ENCODE data around the gene SSRP1. TPM values are rescaled to one million over a fixed set of nuclear protein-coding genes. Genes with fewer than 3 reads are reported as not detected.

SSRP1 gene
- total and polyA plus RNA-seq, 2 of the 4 experiments (the other 2 are of a cell fraction), result 106 to 146 TPM

DNA sequence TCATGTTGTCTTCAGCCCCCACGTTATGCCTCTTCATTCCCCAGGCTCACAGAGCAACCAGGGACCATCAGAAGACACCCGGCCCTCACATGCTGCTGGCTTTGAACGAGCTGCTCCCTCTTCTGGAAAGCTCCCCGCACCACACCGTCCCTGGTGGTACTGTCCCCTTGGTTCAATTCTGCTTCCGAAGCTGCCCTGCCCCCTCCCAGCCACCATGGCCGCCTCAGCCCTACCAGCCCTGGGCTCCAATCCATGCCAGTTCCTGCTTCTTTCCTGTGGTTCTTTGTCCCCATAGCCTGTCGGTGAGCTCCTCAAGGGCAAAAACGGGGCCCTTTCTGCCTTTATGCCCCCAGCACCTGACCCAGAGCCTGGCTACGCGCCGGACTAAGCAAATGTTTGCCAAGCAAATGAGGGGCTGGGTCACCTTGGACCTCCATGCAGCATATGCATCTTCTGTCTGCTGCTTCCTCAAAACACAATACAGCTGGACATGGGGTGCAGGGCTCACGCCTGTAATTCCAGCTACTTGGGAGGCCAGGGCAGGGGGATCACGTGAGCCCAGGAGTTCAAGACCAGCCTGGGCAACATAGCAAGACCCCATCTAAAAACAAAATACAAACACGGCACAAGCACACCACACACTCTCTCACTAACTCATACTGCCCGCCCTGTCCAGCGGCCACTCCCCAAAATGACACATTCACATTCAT lies 32.3 kb downstream of the SSRP1 start:
- in situ Hi-C loops (cut with MboI; ENCODE audit: low sequenced_read_pairs), result no loop called here

More for the DNA sequence above, 32.3 kb downstream of the SSRP1 start:
- Histone ChIP-seq H3K18ac (ENCODE audit: low read depth, low read length) (no peak overlapping the region), H3K36me3 (ENCODE audit: control insufficient read depth, insufficient read depth, low read length) (peaks cover 73% of the 10 kb centered on the region), H3K4ac (ENCODE audit: low read depth, low read length) (no peak overlapping the region), H3K56ac (ENCODE audit: extremely low read depth, insufficient read depth, low read length) (no peak overlapping the region), H3K9me1 (ENCODE audit: insufficient read depth, low read length) (peaks cover 31% of the 10 kb centered on the region), H3K9ac (ENCODE audit: low read depth, low read length) (no peak overlapping the region), H3K27me3 (ENCODE audit: control insufficient read depth, insufficient read depth, low read length) (no peaks in the 10 kb centered on the region), H3K9me3 (ENCODE audit: control insufficient read depth, insufficient read depth, low read length) (peaks cover 12% of the 10 kb centered on the region), H4K5ac (ENCODE audit: low read depth, low read length) (no peak overlapping the region), H4K8ac (ENCODE audit: low read depth in 2 of 2, low read length in 2 of 2) (peak overlapping the region in 1 of 2 experiments; percentile 10; a peak in 1 of 4 replicates), H3K23ac (ENCODE audit: low read depth, low read length) (no peak overlapping the region), H3K14ac (replicated peaks; ENCODE audit: low read depth, low read length) (no peak overlapping the region), H3K27ac (ENCODE audit: insufficient read depth, low read length) (no peak overlapping the region), H3K4me2 (ENCODE audit: low read depth, low read length) (no peak overlapping the region), H3K4me1 (ENCODE audit: control insufficient read depth, insufficient read depth, low read length) (peaks cover 18% of the 10 kb centered on the region), H2BK15ac (ENCODE audit: low read depth, low read length) (no peak overlapping the region), H3K4me3 (ENCODE audit: insufficient read depth, low read depth, low read length) (no peak overlapping the region), H4K91ac (ENCODE audit: insufficient read depth, low read depth, low read length) (no peak overlapping the region), H3K79me1 (ENCODE audit: low read depth in 1 of 2, low read length in 2 of 2) (peaks cover 26 to 64% of the 10 kb centered on the region in 2 experiments), H2BK5ac (ENCODE audit: low read depth, low read length, poor library complexity, severe bottlenecking) (no peak overlapping the region), H2AK5ac (ENCODE audit: low read depth, low read length) (no peak overlapping the region), H4K20me1 (ENCODE audit: insufficient read depth, low read length) (peaks cover 51% of the 10 kb centered on the region), H2BK120ac (ENCODE audit: low read depth, low read length) (no peak overlapping the region), H2AK9ac (replicated peaks; ENCODE audit: low read depth, low read length, poor library complexity) (no peak overlapping the region), H2BK20ac (ENCODE audit: low read depth, low read length) (no peak overlapping the region), H2AFZ (replicated peaks; ENCODE audit: low read length, poor library complexity) (no peak overlapping the region)
- DNase-seq (no peak), ATAC-seq (ENCODE audit: low read depth) (0 out of 2 replicates have a peak, but pooled peaks have one; percentile 13)
- TF ChIP-seq RAD21 (IDR thresholded peaks at IDR 0.05; ENCODE audit: low read length) (no peak), SMC3 (IDR thresholded peaks at IDR 0.05; ENCODE audit: low read depth, low read length) (no peak), BHLHE40 (IDR thresholded peaks at IDR 0.05; ENCODE audit: low read depth, low read length) (no peak), CEBPB (IDR thresholded peaks at IDR 0.05; ENCODE audit: low read depth, low read length) (no peak)
- TF ChIP-seq, protein P1, sequence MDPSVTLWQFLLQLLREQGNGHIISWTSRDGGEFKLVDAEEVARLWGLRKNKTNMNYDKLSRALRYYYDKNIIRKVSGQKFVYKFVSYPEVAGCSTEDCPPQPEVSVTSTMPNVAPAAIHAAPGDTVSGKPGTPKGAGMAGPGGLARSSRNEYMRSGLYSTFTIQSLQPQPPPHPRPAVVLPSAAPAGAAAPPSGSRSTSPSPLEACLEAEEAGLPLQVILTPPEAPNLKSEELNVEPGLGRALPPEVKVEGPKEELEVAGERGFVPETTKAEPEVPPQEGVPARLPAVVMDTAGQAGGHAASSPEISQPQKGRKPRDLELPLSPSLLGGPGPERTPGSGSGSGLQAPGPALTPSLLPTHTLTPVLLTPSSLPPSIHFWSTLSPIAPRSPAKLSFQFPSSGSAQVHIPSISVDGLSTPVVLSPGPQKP (IDR thresholded peaks at IDR 0.05; ENCODE audit: borderline replicate concordance, low read depth, low read length), result no peak
- TF ChIP-seq, protein P2, sequence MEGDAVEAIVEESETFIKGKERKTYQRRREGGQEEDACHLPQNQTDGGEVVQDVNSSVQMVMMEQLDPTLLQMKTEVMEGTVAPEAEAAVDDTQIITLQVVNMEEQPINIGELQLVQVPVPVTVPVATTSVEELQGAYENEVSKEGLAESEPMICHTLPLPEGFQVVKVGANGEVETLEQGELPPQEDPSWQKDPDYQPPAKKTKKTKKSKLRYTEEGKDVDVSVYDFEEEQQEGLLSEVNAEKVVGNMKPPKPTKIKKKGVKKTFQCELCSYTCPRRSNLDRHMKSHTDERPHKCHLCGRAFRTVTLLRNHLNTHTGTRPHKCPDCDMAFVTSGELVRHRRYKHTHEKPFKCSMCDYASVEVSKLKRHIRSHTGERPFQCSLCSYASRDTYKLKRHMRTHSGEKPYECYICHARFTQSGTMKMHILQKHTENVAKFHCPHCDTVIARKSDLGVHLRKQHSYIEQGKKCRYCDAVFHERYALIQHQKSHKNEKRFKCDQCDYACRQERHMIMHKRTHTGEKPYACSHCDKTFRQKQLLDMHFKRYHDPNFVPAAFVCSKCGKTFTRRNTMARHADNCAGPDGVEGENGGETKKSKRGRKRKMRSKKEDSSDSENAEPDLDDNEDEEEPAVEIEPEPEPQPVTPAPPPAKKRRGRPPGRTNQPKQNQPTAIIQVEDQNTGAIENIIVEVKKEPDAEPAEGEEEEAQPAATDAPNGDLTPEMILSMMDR (conservative IDR thresholded peaks at IDR 0.05; ENCODE audit: low read depth, low read length), result no peak
- TF ChIP-seq, protein P3, sequence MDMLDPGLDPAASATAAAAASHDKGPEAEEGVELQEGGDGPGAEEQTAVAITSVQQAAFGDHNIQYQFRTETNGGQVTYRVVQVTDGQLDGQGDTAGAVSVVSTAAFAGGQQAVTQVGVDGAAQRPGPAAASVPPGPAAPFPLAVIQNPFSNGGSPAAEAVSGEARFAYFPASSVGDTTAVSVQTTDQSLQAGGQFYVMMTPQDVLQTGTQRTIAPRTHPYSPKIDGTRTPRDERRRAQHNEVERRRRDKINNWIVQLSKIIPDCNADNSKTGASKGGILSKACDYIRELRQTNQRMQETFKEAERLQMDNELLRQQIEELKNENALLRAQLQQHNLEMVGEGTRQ (IDR thresholded peaks at IDR 0.05; ENCODE audit: low read depth, low read length), result no peak
- 85% methylated on average over 15 of the region's 17 CpGs; no CpG with 5 or more reads in 1 of the 2 experiments for WGBS, 2 experiments (ENCODE audit: extremely low coverage in 2 of 2, insufficient read length in 1 of 2)
- intact Hi-C loops (cut with micrococcal nuclease), result no loop called here
- no TSS peak for BruUV-seq (replicated peaks)
- POLR2A ChIA-PET (ENCODE audit: unreplicated experiment), result no interaction called here
- CTCF ChIA-PET, result no interaction called here
- dilution Hi-C loops (cut with HindIII; ENCODE audit: low sequenced_read_pairs, unreplicated experiment), result no loop called here
